ENCODE measurements around the gene MEPE. TPM values are rescaled to one million over a fixed set of nuclear protein-coding genes. Genes with fewer than 3 reads are reported as not detected.

Gene MEPE
- total RNA-seq, 1 donor from 2014 or later: not detected

- CTCF ChIA-PET: no interaction called here
- intact Hi-C loops (cut with micrococcal nuclease): no loop called here
- DNase-seq (no peak), ATAC-seq (ENCODE audit: low read depth) (no peak)
- Mint-ChIP-seq H3K9me3 (no peaks in the 10 kb centered on the region), H3K36me3 (ENCODE audit: low read depth) (no peaks in the 10 kb centered on the region), H3K4me1 (no peaks in the 10 kb centered on the region), H3K27me3 (peaks cover 19% of the 10 kb centered on the region), H3K27ac (no peak overlapping the region), H3K4me3 (no peak overlapping the region)
- TF ChIP-seq CTCF (IDR thresholded peaks at IDR 0.05): no peak
- POLR2A ChIA-PET: no interaction called here
Observed at GRCh38 chr4:87824352-87824751, 8.4 kb upstream of the MEPE start.

GRCh38 chr4:87834401-87834800, 1.6 kb downstream of the MEPE start:
- DNase-seq (no peak), ATAC-seq (ENCODE audit: low read depth) (no peak)
- TF ChIP-seq CTCF (IDR thresholded peaks at IDR 0.05): no peak
- intact Hi-C loops (cut with micrococcal nuclease): no loop called here
- POLR2A ChIA-PET: no interaction called here
- Mint-ChIP-seq H3K4me3 (no peak overlapping the region), H3K9me3 (no peaks in the 10 kb centered on the region), H3K27ac (no peak overlapping the region), H3K4me1 (no peaks in the 10 kb centered on the region), H3K27me3 (peaks cover 7% of the 10 kb centered on the region), H3K36me3 (ENCODE audit: low read depth) (no peaks in the 10 kb centered on the region)
- CTCF ChIA-PET: no interaction called here

GRCh38 chr4:87835197-87835596, 2.4 kb downstream of the MEPE start:
- Mint-ChIP-seq H3K36me3 (ENCODE audit: low read depth) (no peaks in the 10 kb centered on the region), H3K27ac (no peak overlapping the region), H3K9me3 (no peaks in the 10 kb centered on the region), H3K4me1 (no peaks in the 10 kb centered on the region), H3K4me3 (no peak overlapping the region), H3K27me3 (peaks cover 6% of the 10 kb centered on the region)
- DNase-seq (no peak), ATAC-seq (ENCODE audit: low read depth) (no peak)
- no peak for TF ChIP-seq CTCF (IDR thresholded peaks at IDR 0.05)
- ChIA-PET CTCF (no interaction called here), POLR2A (no interaction called here)
- intact Hi-C loops (cut with micrococcal nuclease): no loop called here

GRCh38 chr4:87835743-87836142, 3.0 kb downstream of the MEPE start:
- Mint-ChIP-seq H3K27ac (no peak overlapping the region), H3K27me3 (peaks cover 6% of the 10 kb centered on the region), H3K4me3 (no peak overlapping the region), H3K36me3 (ENCODE audit: low read depth) (no peaks in the 10 kb centered on the region), H3K9me3 (no peaks in the 10 kb centered on the region), H3K4me1 (no peaks in the 10 kb centered on the region)
- intact Hi-C loops (cut with micrococcal nuclease): no loop called here
- DNase-seq (no peak), ATAC-seq (ENCODE audit: low read depth) (no peak)
- POLR2A ChIA-PET: no interaction called here
- CTCF ChIA-PET: no interaction called here
- no peak for TF ChIP-seq CTCF (IDR thresholded peaks at IDR 0.05)

GRCh38 chr4:87838205-87838604, 5.4 kb downstream of the MEPE start:
- H3K36me3 Mint-ChIP-seq (ENCODE audit: low read depth): no peaks in the 10 kb centered on the region
- peaks cover 11% of the 10 kb centered on the region for H3K27me3 Mint-ChIP-seq
- no peaks in the 10 kb centered on the region for H3K9me3 Mint-ChIP-seq
- CTCF ChIA-PET: interaction anchor here (1.2 to 3.0 kb wide), 2 partner anchors 9 to 10 kb away, joined by 3 to 13 read pairs; no protein-coding TSS in a partner anchor
- POLR2A ChIA-PET: no interaction called here
- TF ChIP-seq CTCF (IDR thresholded peaks at IDR 0.05): no peak
- no peak overlapping the region for H3K27ac Mint-ChIP-seq
- no peak for DNase-seq
- no peaks in the 10 kb centered on the region for H3K4me1 Mint-ChIP-seq
- no peak for ATAC-seq (ENCODE audit: low read depth)
- H3K4me3 Mint-ChIP-seq: no peak overlapping the region
- intact Hi-C loops (cut with micrococcal nuclease): loop anchor here (2.0 kb wide), 2 partner anchors 159 to 485 kb away; no protein-coding TSS in a partner anchor
